Medulla oblongata (tissue), 1 donor: Measurements from ENCODE around the gene ESAM.
A peak's percentile ranks its signal among the peaks of the same experiment; 100 is the strongest.

Source experiments
- DNase-seq: peaks from one replicate; pipeline ENCODE4 v3.0.0-alpha.2; 2015; ENCODE audit errors: extremely low spot score

Gene ESAM

GRCh38 chr11:124753205-124753604 lies 8.9 kb downstream of the ESAM start:
- no peak for DNase-seq

DNA sequence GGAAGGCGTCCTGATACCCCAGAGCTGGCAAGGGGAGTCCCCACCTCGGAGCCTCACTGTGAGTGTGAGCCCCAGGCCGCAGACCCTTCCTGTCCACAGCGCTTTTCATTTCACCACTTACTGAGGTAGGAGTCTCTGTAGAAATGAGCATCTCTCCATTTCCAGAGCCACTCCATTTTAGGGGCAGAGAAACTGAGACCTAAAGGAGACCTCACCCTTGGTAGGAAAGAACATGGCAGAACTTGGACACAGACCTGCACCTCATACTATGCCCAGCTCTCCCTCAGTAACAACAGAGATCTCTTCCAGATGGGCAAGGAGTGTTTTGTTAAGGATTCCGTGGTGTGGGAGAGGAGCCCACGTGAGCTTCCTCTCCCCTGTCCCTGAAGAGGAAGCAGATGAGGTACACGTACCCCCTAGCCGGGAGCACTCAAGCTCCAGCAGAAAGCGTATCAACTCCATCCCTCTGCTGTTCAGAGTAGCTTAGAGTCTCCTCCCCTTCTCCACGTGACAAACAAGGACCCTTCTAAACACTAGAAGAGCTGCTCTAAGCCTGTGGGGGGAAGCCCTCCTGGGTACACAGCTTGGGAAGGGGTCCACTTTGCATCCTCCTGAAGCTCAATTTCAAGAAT lies 9.5 kb downstream of the ESAM start:
- DNase-seq = no peak

DNA sequence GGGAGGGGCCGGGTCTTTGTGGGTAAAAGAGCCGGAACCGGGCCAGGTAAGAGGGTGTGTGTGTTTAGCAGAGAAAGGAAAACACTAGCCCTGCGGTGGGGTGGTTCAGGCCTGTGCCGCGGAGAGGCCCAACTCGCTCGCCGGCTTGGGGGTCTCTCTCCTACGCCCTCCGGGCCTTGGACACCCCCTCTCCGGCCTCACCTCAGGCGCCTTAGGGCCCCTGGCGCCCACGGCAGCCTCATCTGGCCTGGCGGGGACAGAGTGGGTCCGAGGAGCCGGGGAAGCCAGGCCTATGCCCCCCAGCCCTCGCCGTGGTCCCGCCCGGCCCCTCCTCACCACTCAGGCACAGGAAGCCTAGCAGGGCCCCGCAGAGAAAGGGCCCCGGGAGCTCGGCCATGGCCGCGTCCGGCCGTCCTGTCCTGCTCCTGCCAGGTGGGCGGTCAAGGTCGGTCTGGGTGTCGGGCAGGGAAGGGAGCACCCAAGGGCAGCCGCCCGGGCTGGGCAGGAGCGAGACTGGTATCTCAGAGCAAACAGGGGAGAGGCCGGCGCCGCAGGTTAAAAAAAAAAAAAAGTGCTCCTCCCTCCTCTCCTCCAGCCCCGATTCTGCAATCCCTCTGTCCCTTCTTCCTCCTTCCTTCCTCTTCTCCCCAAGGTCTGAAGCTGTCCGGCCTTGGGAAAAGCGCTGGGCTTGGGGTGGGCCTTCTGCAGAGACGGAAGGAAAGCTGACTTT lies 10.2 kb downstream of the ESAM start, which contains the start of gene VSIG2:
Gene VSIG2, minus strand, starts transcription at position 515 of the 730 bp plus-strand sequence. Its CDS starts 118 bp downstream, at position 397.
- no peak for DNase-seq

GRCh38 chr11:124751391-124751740 lies 10.7 kb downstream of the ESAM start:
- DNase-seq = no peak

GRCh38 chr11:124749912-124750311 lies 12.2 kb downstream of the ESAM start:
- no peak for DNase-seq

- DNase-seq = no peak
These were observed 13.4 kb downstream of the ESAM start for GRCh38 chr11:124748481-124749343.

GRCh38 chr11:124748100-124748418 lies 14.0 kb downstream of the ESAM start:
- no peak for DNase-seq

DNA sequence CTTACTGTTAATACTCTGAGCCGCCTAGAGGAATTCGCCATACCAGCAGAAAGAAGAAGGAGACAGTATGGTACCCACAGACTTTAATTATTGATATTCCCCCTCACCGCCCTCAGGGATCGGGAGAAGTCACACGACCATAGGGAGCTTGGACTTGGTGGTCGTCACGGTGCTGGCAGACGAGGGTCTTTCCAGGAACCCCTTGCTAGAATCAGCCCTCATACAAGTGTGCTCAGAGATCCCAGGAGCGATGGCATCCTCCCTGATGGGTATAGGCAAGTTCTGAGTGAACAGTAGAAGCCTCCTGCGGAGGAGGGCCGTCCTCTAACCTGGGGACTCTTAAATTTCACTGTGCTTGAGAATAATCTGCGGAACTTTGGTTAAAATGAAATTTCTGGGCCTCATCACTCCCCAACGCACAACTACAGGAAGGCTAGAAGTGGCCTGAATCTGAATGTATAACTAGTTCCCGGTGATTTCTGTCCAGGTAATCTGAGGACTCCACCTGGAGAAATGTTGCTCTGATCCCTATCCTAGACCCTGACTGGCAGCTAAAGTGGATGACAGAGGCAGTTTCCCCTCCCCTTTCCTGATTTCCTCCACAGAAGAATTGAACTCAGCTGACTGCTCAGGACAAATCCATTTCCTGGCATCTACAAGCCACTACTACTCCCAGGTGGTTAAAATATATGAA lies 14.5 kb downstream of the ESAM start:
- no peak for DNase-seq

DNA sequence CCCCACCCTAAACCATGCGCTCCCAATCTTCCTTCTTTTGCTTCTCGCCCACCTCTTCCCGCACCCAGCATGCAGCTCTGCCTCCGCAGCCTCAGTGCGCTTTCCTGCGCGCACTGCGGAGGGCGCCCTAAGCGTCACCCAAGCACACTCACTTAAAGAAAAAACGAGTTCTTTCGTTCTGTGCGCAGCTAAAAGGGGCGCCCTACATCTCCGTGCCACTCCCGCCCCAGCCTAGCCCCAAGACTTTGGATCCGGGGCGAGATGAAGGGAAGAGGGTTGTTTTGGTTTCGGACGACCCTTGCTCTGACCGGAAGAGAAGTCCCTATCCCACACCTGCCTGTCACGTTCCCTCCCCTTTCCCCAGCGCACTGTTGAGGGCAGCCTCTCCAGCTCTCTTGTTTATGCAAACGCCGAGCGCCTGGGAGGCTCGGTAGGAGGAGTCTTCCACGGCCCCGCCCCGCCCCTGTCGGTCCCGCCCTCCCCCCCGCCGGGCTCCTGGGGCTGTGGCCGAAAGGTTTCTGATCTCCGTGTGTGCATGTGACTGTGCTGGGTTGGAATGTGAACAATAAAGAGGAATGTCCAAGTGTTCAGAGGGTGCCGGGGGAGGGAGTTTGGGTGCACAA lies 15.4 kb downstream of the ESAM start:
- DNase-seq = peak; percentile 14

DNA sequence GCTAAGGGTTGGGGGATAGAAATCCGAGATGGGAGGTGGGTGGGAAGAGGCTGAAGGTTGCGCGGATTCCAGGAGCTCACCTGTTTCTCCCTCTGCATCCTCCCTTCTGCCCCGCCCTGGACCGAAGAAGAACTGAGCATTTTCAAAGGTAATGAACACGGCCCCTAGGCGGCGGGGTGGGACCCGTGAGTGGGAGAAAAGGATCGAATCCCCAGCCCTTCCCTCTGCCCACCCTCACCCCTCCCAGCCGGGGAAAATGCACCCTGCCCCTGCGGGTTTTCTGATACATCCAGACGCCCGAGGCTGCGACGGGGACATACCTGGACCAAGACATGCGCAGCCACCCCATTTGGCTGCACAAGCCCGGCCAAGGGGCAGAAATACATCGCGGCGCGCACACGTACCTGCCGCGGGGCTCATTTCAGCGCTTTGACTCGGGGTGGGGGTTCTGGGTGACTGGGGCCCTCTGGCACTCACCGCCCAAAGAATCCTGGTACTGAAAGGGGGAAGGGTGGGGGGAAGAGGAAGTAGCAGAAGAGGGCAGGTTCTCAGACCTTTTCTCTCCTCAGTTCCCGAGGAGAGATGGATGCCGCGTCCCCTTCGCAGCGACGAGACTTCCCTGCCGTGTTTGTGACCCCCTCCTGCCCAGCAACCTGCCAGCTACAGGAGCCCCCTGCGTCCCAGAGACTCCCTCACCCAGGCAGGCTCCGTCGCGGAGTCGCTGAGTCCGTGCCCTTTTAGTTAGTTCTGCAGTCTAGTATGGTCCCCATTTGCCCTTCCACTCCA lies 16.1 kb downstream of the ESAM start:
- no peak for DNase-seq

DNA sequence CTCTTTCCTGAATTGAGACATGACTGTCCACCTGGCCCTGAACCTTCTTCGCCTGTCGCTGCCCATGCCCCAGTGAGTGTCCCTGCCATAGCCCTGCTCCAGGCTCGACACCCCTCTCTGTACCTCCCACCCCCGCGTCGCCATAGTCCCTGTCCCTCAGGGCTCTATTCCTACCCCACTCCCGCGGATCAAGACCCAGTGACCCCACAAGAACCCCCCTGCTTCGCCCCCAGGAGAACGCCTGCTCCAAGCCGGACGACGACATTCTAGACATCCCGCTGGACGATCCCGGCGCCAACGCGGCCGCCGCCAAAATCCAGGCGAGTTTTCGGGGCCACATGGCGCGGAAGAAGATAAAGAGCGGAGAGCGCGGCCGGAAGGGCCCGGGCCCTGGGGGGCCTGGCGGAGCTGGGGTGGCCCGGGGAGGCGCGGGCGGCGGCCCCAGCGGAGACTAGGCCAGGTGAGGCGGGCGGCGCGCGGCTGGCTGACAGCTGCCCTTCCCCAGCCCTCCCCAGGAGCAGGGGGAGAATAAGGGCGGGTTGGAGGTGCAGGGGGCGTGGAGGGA lies 16.7 kb downstream of the ESAM start:
- DNase-seq = no peak

DNA sequence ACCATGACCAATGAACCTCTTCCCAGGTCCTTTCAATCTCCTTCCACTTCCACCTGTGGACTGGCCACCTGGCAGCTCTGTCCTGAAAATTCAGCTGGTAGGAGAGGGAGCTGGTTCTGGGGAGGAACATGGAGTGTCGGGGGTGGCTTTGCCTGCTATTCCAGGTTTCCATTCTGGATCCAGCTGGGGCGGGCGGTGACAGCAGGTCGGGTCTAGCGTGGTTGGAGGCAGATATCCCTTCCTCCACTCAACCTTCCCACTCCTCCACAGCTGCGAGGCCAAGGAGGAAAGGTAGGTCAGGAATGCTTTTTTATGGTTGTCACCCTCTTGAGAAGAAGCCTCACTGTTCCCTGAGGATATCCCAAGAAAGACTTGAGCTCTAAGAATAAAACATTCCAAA lies 19.0 kb downstream of the ESAM start:
- no peak for DNase-seq

DNA sequence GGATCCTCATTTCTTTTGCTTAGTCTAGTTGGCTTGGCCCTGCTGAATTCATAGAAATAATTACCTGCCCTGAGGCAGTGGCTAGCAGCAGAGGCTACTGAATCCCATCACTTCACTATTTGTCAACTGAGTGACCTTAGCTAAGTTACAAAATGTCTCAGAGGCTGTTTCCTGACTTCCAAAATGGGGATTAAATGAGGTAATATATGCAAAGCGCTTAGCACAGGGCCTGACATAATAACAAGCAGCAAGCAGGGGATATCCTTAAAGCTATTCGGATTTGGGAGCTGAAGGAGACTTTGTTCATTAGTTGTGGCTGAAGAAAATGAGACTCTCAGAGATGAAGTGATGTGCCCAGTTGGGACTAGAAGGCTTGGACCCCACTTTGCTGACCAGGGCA lies 19.5 kb downstream of the ESAM start:
- DNase-seq = no peak

DNA sequence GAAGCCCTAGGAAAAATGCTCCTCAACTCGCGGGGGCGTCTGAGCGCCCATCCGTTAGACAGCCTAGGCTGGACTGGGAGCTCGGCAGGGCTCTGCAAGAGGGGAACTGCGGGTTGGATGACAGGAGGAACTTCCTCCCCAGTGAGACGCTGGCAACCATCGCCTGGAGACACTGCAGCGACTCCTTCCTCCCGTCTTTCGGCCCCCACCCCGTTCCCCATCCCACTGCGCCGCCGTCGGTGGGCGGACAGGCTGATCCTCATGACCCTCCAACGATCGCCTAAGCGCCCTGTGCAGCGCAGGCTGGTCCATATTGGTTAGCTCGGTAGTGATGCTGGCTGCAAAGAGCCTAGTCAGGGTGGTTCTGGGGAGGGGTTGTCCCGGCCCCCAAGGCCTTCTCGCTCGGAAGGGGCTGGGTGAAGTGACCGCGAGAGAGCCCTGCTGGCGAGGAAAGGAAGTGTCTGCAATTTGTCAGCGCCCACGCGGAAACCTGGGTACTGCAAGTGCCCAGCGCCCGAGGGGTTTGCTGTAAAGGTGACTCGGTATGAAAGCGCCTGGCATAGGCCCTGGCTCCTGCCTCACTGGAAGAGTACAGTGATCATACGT lies 21.7 kb downstream of the ESAM start:
- DNase-seq = no peak

- DNase-seq = peak; percentile 74
These were observed 22.4 kb downstream of the ESAM start, which contains the start of gene NRGN for GRCh38 chr11:124739479-124740276. Gene NRGN (plus strand): TSS chr11:124739942. CDS start chr11:124740085, 143 bp downstream.

DNA sequence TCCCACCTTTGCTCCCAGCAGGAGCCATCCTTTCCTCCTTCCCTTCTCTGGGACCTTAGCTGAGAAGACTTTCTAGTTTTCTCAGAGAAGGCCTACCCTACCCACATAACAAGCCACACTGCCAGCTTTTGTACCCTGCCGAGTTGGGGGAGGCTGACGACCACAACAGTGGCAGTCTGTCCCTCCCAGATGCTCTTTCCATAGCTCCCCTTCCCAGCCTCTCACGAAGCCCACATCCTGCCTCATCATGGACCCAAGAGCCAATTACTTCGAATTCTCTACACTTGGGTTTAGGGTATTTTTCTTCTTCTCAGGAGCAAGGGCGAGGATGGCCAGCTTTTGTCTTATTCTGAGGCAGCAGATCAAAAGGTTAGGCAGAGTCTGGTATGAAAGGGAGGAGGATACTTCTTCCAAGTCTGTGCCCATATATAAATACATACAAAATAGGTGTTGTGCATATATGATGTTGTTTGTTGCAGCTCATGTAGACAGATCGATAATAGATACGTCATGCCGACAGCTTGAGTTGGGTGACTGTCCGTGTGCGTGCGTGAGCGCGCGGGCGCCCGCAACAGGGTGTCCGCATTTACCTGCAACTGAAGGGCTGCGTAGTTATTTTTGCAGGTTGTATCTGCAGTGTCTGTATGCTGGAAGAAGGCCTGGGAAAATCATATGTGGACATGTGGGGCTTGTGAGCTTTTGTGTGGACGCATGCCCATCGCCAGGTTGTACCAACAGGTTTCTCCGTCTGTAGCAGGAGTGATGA lies 23.2 kb downstream of the ESAM start:
- no peak for DNase-seq

- no peak for DNase-seq
These were observed 24.3 kb downstream of the ESAM start for GRCh38 chr11:124737638-124738305.

DNA sequence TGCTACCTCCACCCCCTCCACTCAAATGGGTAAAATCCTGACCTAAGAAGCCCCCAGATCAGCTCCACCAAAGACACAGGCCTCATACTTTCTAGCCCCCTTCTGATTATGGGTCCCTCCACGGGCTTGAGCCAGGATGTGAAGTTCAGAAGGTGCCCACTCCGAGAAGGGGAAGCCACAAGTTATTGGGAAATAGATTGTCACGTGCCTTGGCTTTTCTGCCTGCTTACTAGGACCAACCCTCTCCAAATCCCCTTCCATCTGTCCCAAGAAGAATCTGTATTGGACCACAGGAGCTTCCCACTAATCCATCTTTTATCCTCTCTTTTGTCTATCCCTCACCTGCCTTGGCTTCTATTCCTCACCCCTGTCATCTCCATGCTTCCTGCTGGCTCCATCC lies 25.4 kb downstream of the ESAM start:
- peak; percentile 17 for DNase-seq
